GM12865 (cell line): Measurements from ENCODE around the gene ADAMTSL2.

Experiments
- DNase-seq: peaks from one replicate; pipeline ENCODE4 v3.0.0; 2010; ENCODE audit warnings: low read depth
- H3K4me3 ChIP-seq: 2 replicates; pipeline ENCODE4 v1.5.1; 2011; ENCODE audit warnings: mild to moderate bottlenecking, low read depth, low read length, control low read depth
- CTCF ChIP-seq: IDR thresholded peaks from 2 replicates; pipeline ENCODE4 v1.5.1; 2011; ENCODE audit warnings: low read length, control low read depth, low read depth, inconsistent platforms; ENCODE audit not compliant: insufficient read depth; ENCODE audit errors: missing control alignments

The ADAMTSL2 gene

GRCh38 chr9:133505901-133506652 lies 28.4 kb upstream of the ADAMTSL2 start:
- no peak for TF ChIP-seq CTCF
- no peak for DNase-seq

GRCh38 chr9:133506653-133507038 lies 27.9 kb upstream of the ADAMTSL2 start:
- H3K4me3 ChIP-seq: no peak overlapping the region
- no peak for DNase-seq
- no peak for TF ChIP-seq CTCF

More at GRCh38 chr9:133505901-133506652, 28.4 kb upstream of the ADAMTSL2 start:
- no peak overlapping the region for H3K4me3 ChIP-seq

- no peak for DNase-seq
- TF ChIP-seq CTCF: no peak
- H3K4me3 ChIP-seq: no peak overlapping the region
Measured at GRCh38 chr9:133507246-133507965, 27.1 kb upstream of the ADAMTSL2 start.

GRCh38 chr9:133508046-133508445 lies 26.5 kb upstream of the ADAMTSL2 start:
- DNase-seq: no peak
- no peak for TF ChIP-seq CTCF
- no peak overlapping the region for H3K4me3 ChIP-seq

GRCh38 chr9:133509179-133510083 lies 25.1 kb upstream of the ADAMTSL2 start:
- DNase-seq: no peak
- no peak for TF ChIP-seq CTCF
- no peak overlapping the region for H3K4me3 ChIP-seq

GRCh38 chr9:133510926-133511505 lies 23.5 kb upstream of the ADAMTSL2 start:
- no peak for TF ChIP-seq CTCF
- no peak for DNase-seq
- no peak overlapping the region for H3K4me3 ChIP-seq
